Right lobe of liver (tissue), 6 donors: ENCODE data around the gene FAM236C. TPM values are rescaled to one million over a fixed set of nuclear protein-coding genes. Genes with fewer than 3 reads are reported as not detected.
"Not testable (repeated sequence)": the region's sequence is repeated elsewhere in the genome, so short reads cannot be mapped to it uniquely, and the experiment has no call there.

ENCODE experiments used
- ATAC-seq, 4 donors: fragments of 200-7000 bp; cut with Tn5 transposase; one replicate each; pipeline ENCODE4 v1.9.1; 2020; ENCODE audit warnings: mild to moderate bottlenecking in 4 of 4, moderate library complexity in 4 of 4
- DNase-seq, 3 donors: peaks; one replicate each; pipeline ENCODE4 v3.0.0-alpha.2; 2020
- H3K27ac ChIP-seq, 3 donors: fragments of 200-600 bp; one replicate each; pipeline ENCODE4 v1.8.0; 2022
- H3K27me3 ChIP-seq, 2 donors: fragments of 200-600 bp; one replicate each; pipeline ENCODE4 v1.8.0; 2022
- H3K36me3 ChIP-seq, 4 donors: fragments of 200-600 bp; sonication (generic) in 1 of 4; one replicate each; pipeline versions ENCODE4 v1.5.1 to v1.8.0; 2017 to 2022; ENCODE audit warnings: control low read depth in 1 of 4
- H3K4me1 ChIP-seq, 4 donors: fragments of 200-600 bp; sonication (generic) in 1 of 4; one replicate each; pipeline versions ENCODE4 v1.5.1 to v1.8.0; 2017 to 2022; ENCODE audit warnings: control low read depth in 1 of 4
- H3K4me3 ChIP-seq, 3 donors: fragments of 200-600 bp; one replicate each; pipeline ENCODE4 v1.8.0; 2022
- H3K9me3 ChIP-seq, 4 donors: fragments of 200-600 bp; sonication (generic) in 1 of 4; one replicate each; pipeline versions ENCODE4 v1.5.1 to v1.8.0; 2017 to 2022; ENCODE audit warnings: control low read depth in 1 of 4
- WGBS: methylation state at CpG from one replicate; pipeline ENCODE4 v1.1.6; 2018; ENCODE audit warnings: low coverage, low lambda C conversion rate; ENCODE audit not compliant: insufficient coverage; ENCODE audit errors: missing lambda C conversion rate; 5-methylcytosine and 5-hydroxymethylcytosine counted together
- intact Hi-C, 2 donors: fragments of 100-400 bp; cut with DNase I; formaldehyde crosslinking; loops; one replicate each; pipeline versions ENCODE4 v1.11.2 to v1.14.1; 2022
- long read RNA-seq: library from polyadenylated mRNA; unstranded; transcript quantifications from one replicate; pipeline ENCODE4 v2.0.0, GENCODE V29; 2019
- total RNA-seq, 6 experiments: library from RNA; depleted of rRNA in 2 of 6; stranded (reverse); fragments of >200 nt in 2 of 6; fragmentation: NEBNext Ultra II Directional in 3 of 6; extraction: Animal tissue kit (Norgen Biotek cat#: 25700) in 3 of 6; gene quantifications; one replicate each; pipeline versions ENCODE4 v1.1.0 to v1.2.4, GENCODE V29; 2016 to 2023
- donor health status: DM: no; HTN: yes; CAD: no.
- donor health status: DM: no; HTN: no; CAD: no.
- donor health status: DM: no; HTN: no; CAD: no.
- donor health status: DM: no; HTN: yes; CAD: no.
- donor health status: DM: no; HTN: yes; CAD: no.

Gene FAM236C
- not detected for total RNA-seq
- long read RNA-seq: 0 reads

- not testable (repeated sequence) for H3K27me3 ChIP-seq
Measured at GRCh38 chrX:72912315-72912714, at the start of gene FAM236C. FAM236C (plus strand) TSS chrX:72912615; CDS start chrX:72912715, 100 bp downstream.

GRCh38 chrX:72882898-72883297, 29.5 kb upstream of the FAM236C start:
- H3K9me3 ChIP-seq, H3K27me3 ChIP-seq, H3K4me1 ChIP-seq, DNase-seq, intact Hi-C loops, H3K4me3 ChIP-seq, H3K27ac ChIP-seq, ATAC-seq, H3K36me3 ChIP-seq: not testable (repeated sequence)
- no CpG with 5 or more reads among the region's 2 CpGs for WGBS

More at GRCh38 chrX:72912315-72912714, at the start of gene FAM236C:
- intact Hi-C loops, DNase-seq, H3K27ac ChIP-seq, H3K36me3 ChIP-seq, H3K4me1 ChIP-seq, H3K9me3 ChIP-seq, ATAC-seq, H3K4me3 ChIP-seq: not testable (repeated sequence)
- no CpG with 5 or more reads among the region's 13 CpGs for WGBS

GRCh38 chrX:72889740-72890139, 22.7 kb upstream of the FAM236C start:
- H3K27ac ChIP-seq, ATAC-seq, H3K36me3 ChIP-seq, H3K9me3 ChIP-seq, DNase-seq, H3K27me3 ChIP-seq, H3K4me1 ChIP-seq, intact Hi-C loops, H3K4me3 ChIP-seq: not testable (repeated sequence)
- WGBS: no CpG with 5 or more reads among the region's 14 CpGs

- H3K36me3 ChIP-seq, H3K4me1 ChIP-seq, DNase-seq, ATAC-seq, H3K27me3 ChIP-seq, H3K27ac ChIP-seq, H3K4me3 ChIP-seq, intact Hi-C loops, H3K9me3 ChIP-seq: not testable (repeated sequence)
- WGBS: 71% methylated on average over 2 of the region's 5 CpGs
Measured at GRCh38 chrX:72916096-72916495, 3.7 kb downstream of the FAM236C start.

GRCh38 chrX:72932283-72932682, 19.9 kb downstream of the FAM236C start:
- H3K27me3 ChIP-seq, DNase-seq, H3K36me3 ChIP-seq, H3K4me1 ChIP-seq, H3K27ac ChIP-seq, H3K9me3 ChIP-seq, ATAC-seq, intact Hi-C loops, H3K4me3 ChIP-seq: not testable (repeated sequence)
- no CpG with 5 or more reads among the region's 1 CpG for WGBS

GRCh38 chrX:72936455-72936854, 24.0 kb downstream of the FAM236C start:
- H3K4me3 ChIP-seq, H3K9me3 ChIP-seq, H3K27ac ChIP-seq, H3K36me3 ChIP-seq, DNase-seq, H3K27me3 ChIP-seq, intact Hi-C loops, H3K4me1 ChIP-seq: not testable (repeated sequence)
- no CpG with 5 or more reads among the region's 7 CpGs for WGBS
- peak in 1 of 4 donors; percentile 33 for ATAC-seq

GRCh38 chrX:72936882-72937455, 24.6 kb downstream of the FAM236C start:
- H3K4me1 ChIP-seq, H3K4me3 ChIP-seq, ATAC-seq, H3K36me3 ChIP-seq, intact Hi-C loops, H3K27me3 ChIP-seq, DNase-seq, H3K9me3 ChIP-seq, H3K27ac ChIP-seq: not testable (repeated sequence)
- WGBS: no CpG with 5 or more reads among the region's 8 CpGs

- DNase-seq, H3K27me3 ChIP-seq, intact Hi-C loops, ATAC-seq, H3K9me3 ChIP-seq, H3K27ac ChIP-seq, H3K4me3 ChIP-seq, H3K36me3 ChIP-seq, H3K4me1 ChIP-seq: not testable (repeated sequence)
- no CpG with 5 or more reads among the region's 15 CpGs for WGBS
Measured at GRCh38 chrX:72937906-72938305, 25.5 kb downstream of the FAM236C start, which contains the start of gene FAM236A. FAM236A (plus strand) TSS chrX:72938206; CDS start chrX:72938263, 57 bp downstream.

- H3K27ac ChIP-seq, intact Hi-C loops, H3K9me3 ChIP-seq, H3K36me3 ChIP-seq, ATAC-seq, H3K27me3 ChIP-seq, H3K4me3 ChIP-seq, H3K4me1 ChIP-seq, DNase-seq: not testable (repeated sequence)
- WGBS: no CpG with 5 or more reads among the region's 6 CpGs
Measured at GRCh38 chrX:72942272-72942671, 29.9 kb downstream of the FAM236C start.

- H3K4me3 ChIP-seq, H3K9me3 ChIP-seq, DNase-seq, ATAC-seq, H3K27me3 ChIP-seq, intact Hi-C loops, H3K36me3 ChIP-seq, H3K27ac ChIP-seq, H3K4me1 ChIP-seq: not testable (repeated sequence)
- no CpG with 5 or more reads among the region's 44 CpGs for WGBS
Measured at GRCh38 chrX:72943035-72943818, 30.8 kb downstream of the FAM236C start.

- intact Hi-C loops, H3K9me3 ChIP-seq, H3K27me3 ChIP-seq, H3K36me3 ChIP-seq, H3K4me1 ChIP-seq, H3K4me3 ChIP-seq, DNase-seq, H3K27ac ChIP-seq: not testable (repeated sequence)
- peak; percentile 35 to 58 (median 54) for ATAC-seq
- WGBS: no CpG with 5 or more reads among the region's 15 CpGs
Measured at GRCh38 chrX:72943819-72944169, 31.4 kb downstream of the FAM236C start, which contains the start of gene DMRTC1. DMRTC1 (minus strand) TSS chrX:72943837; CDS start chrX:72875694, 68,143 bp downstream.
